NK-92 (cell line): ENCODE measurements around the gene HYDIN.
"Not testable (repeated sequence)": the region's sequence is repeated elsewhere in the genome, so short reads cannot be mapped to it uniquely, and the experiment has no call there.

Experiments
- DNase-seq: peaks from one replicate; lab custom pipeline; 2025; ENCODE audit not compliant: unreplicated experiment; lab: John Stamatoyannopoulos, UW

Gene HYDIN

DNA sequence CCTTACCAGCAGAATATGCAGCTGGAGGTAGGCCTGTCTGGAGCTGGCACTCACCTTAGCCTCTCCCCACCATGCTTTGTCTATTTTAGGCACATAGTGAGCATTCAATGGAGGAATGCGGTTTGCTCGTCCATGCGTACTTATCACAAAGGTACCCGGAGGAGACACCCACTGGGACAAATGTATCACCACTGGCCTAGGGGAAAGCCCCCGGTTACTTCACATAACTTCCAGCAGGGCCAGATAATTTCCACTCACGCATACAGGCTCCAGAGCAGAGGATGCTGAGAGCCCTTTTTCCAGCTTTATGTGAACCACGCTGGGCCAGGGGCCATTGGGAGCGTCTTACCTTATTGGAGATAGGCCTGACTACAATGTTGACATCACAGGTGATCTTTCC, 348.2 kb downstream of the HYDIN start:
- not testable (repeated sequence) for DNase-seq

DNA sequence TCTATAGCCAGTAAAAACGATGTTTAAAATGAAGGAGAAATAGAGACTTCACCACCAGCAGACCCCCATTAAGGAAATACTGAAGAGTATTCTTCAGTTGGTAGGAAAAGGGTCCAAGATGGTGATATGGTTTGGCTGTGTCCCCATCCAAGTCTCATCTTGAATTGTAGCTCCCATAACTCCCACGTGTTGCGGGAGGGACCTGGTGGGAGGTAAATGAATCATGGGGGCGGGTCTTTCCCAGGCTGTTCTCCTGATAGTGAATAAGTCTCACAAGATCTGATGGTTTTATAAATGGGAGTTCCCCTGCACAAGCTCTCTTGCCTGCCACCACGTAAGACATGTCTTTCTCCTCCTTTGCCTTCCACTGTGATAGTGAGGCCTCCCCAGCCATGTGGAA, 352.6 kb downstream of the HYDIN start:
- not testable (repeated sequence) for DNase-seq

GRCh38 chr16:70876442-70876841, 354.1 kb downstream of the HYDIN start:
- not testable (repeated sequence) for DNase-seq

DNA sequence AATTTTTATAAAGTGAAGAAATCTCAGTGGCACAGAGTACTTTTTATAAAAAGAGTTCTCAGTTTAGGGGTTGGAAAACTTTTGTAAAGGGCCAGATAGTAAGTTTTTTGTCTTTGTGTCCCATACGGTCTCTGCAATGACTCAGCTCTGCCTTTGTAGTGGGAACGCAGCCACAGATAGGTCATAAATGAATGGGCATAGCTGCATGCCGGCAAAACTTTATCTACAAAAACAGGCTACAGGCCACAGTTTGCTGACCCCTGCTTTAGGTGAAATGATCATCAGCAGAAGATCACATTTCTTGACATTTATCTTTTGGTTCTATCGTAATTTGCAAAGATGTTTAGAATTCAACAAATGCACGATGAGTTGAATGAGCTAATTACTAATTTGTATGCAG, 365.8 kb downstream of the HYDIN start:
- DNase-seq, result not testable (repeated sequence)

DNA sequence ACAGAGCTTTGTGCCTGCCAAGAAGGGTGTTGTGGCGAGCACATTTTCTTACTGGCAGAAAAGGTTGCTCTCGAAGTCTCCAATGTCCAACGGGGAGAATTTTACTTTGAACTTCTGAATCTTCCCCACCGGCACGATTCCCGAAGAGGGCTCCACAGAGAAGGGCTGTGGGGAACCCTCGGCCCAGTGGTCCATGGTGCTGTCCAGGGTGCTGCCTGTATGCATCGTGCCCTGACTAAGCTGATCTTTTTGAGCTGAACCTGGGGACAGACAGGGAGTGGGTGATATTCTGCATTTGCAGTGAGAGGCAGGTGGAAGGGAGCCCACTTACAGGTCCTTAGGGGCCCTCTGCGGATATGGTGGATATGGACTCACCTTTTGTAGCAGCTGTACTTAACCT, 368.5 kb downstream of the HYDIN start:
- DNase-seq, result not testable (repeated sequence)

- not testable (repeated sequence) for DNase-seq
These were observed 379.2 kb downstream of the HYDIN start for GRCh38 chr16:70851299-70851698.

GRCh38 chr16:70823498-70824118, 406.9 kb downstream of the HYDIN start:
- DNase-seq, result not testable (repeated sequence)

GRCh38 chr16:70822734-70823133, 407.8 kb downstream of the HYDIN start:
- DNase-seq, result not testable (repeated sequence)

DNA sequence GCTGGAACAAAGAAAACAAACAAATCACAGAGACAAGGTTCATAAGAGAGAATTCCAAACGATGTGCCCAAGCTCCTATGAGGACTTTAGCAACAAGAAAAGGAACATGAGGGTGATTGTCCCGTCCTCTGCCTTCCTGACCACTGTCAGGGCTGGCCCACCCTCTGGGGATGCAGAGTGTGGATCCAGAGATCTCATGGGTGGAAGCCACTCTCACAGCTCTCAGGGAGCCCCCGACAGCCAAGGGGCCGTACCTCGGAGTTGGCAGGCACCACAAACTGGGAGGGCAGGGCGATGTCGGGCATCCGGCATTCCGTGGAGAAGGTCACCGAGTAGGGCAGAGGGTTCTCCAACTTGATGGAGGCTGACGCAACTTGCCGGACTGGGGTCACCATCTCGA, 412.4 kb downstream of the HYDIN start:
- not testable (repeated sequence) for DNase-seq

DNA sequence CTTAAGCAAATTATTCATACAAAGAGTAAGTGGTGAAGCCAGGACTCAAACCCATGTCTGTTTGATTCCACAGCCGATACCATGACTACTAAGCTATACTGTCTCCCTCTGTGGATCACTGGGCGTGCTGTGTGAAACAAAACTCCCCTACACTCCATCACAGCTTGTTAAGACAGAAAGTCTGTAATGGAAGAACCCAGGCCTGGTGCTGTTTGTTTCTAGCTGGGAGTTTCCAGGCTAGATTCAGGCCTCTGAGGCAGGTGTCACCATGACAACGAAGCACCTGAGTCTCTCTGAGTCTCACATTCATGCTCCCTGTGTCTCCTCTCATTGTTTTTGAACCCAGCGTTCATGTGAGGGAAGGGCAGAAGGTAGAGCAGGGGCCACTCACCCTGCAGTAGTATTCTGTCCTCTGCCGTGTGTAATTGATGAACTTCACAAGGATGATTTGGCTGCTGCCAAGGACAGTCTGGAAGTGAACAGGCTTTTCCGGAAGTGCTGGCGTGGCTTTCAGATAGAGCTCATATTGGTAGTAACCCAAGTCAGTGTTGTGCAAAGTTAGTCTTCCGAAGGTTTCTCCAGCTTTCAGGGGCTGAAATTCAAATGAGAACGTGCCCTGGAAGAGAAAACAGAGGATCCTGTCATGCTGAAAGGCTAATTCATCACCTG, 421.0 kb downstream of the HYDIN start:
- DNase-seq, result no peak

DNA sequence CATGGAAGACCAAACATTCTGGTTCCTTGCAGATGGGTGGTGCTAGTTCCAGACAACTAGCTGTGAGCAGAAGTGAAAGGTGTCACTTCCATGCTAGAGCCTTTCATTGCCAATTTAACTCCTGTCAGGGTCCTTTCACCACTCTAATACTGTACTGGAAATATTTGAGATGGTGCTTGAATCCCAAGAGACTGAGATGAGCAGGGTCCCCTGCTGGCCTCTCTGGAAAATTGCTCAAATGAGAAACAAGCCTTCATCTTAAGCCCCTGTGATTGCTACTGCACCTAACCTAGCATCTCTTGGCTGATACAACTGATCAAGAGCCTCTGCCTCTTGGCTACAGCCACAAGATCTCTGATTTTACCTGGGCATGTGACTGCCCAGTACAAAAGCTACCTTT, 422.2 kb downstream of the HYDIN start:
- DNase-seq, result no peak

GRCh38 chr16:70805787-70806186, 424.7 kb downstream of the HYDIN start:
- no peak for DNase-seq

DNA sequence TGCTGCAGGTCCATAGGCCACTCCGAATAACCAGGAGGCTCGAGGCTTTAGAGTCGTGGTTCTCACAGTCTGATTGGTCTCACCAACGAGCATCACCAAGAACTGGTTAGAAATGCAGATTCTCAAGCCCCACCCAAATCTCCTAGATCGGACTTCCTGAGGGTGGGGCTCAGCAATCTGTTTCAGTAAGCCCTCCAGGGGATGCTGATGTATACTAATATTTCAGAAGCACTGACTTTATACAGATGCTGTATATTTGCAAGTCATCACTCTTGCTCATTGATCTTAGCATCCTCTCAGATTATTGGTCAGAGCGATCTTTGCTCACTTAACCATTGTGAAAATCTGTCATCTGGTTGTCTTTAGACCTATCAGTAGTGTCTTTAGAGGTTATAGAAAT, 425.1 kb downstream of the HYDIN start:
- DNase-seq, result no peak

DNA sequence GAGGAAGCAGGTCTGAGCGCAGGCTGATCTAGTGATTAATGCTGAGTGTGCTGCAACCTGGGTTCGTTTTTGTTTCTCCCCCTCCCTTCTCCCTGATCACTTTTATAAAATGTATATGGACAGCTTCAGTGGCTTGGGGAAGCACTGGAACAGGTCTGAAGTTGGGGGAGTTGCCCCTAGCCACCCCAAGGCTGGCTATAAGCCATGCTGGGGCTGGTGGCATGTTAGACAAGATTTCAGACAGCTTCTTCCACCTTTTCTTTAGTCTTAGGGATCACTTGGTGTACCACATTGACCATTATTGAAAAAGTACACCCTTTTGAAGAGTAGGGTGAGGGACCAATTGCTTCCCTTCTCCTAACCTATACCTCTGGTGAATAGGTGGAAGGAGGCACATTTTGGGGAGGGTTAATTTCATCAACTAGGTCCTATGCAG, 425.8 kb downstream of the HYDIN start:
- no peak for DNase-seq

DNA sequence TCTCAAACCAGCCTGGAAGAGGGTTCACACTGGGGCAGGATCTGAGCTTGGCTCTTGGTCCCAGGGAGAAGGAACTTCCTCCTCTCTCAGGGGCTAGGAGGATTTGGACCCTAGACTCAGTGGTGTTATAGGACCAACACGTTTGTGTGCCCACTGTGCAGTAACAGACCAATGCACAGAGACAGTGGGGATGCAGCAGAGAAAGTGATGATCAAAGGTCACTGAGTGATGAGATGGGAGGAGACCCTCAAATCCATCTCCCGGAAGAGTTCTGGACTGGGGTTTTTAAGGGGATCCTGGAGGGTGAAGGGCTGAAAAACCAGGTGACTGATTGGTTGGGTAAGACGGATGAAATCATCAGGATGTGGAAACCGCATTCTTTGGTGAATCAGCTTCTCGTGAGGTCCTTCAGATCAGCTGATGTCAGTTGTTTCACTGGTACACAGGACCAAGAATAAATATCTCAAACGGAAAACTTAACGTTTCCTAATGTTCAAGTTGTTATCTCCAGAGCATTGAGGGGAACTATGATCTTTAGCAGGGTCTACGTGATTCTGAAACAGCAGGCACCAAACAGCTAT, 426.3 kb downstream of the HYDIN start:
- DNase-seq, result no peak

- DNase-seq, result no peak
These were observed 427.2 kb downstream of the HYDIN start for GRCh38 chr16:70803319-70803718.

- no peak for DNase-seq
These were observed 428.9 kb downstream of the HYDIN start for GRCh38 chr16:70801611-70802010.

- peak; percentile 77 for DNase-seq
These were observed 429.6 kb downstream of the HYDIN start, which contains the start of gene VAC14 for GRCh38 chr16:70800781-70801480. Gene VAC14 (minus strand): TSS chr16:70801158. CDS start chr16:70800900, 258 bp downstream.

GRCh38 chr16:70800311-70800710, 430.2 kb downstream of the HYDIN start:
- DNase-seq, result no peak

- DNase-seq, result no peak
These were observed 434.2 kb downstream of the HYDIN start for GRCh38 chr16:70796301-70796700.

- DNase-seq, result no peak
These were observed 435.1 kb downstream of the HYDIN start for GRCh38 chr16:70795296-70795912.
